K562 (cell line): ENCODE data around the gene LBHD2. TPM values are rescaled to one million over a fixed set of nuclear protein-coding genes. Genes with fewer than 3 reads are reported as not detected.
A peak's percentile ranks its signal among the peaks of the same experiment; 100 is the strongest.

ENCODE experiments used
- ATAC-seq: fragments of 200-7000 bp; cut with Tn5 transposase; 3 replicates; pipeline ENCODE4 v1.9.1; 2020; ENCODE audit warnings: moderate library complexity
- BruUV-seq: library from RNA; stranded (reverse); fragments of 400-500 nt; replicated peaks from 2 replicates; lab custom pipeline; 2021; lab: Mats Ljungman, UMichigan
- CTCF ChIA-PET: fragments of 300-600 bp; formaldehyde crosslinking; extraction: SDS; loops from one replicate; lab custom pipeline; 2021; ENCODE audit warnings: low intra/inter-chr PET ratio; lab: Yijun Ruan, JAX
- POLR2A ChIA-PET: fragments of 300-600, 350-650 bp; sonication (Branson Sonifier 250); formaldehyde crosslinking; extraction: SDS; loops from one replicate; lab custom pipeline; 2021; ENCODE audit warnings: antibody characterized with exemption, inconsistent platforms; lab: Yijun Ruan, JAX
- DNase-seq, 4 experiments: peaks; one replicate each; pipeline versions ENCODE4 v3.0.0 to v3.0.0-alpha.2; 2011 to 2018; ENCODE audit warnings: low spot score in 3 of 4, mixed read lengths in 3 of 4; ENCODE audit errors: extremely low read depth in 1 of 4
- FAIRE-seq: peaks from 2 replicates; lab custom pipeline; 2011; peaks lifted over from hg19 to GRCh38; lab: Jason Lieb, UNC
- H2AFZ ChIP-seq: 2 replicates; pipeline ENCODE4 v1.6.0; 2011; ENCODE audit warnings: low read depth, low read length, control low read depth, inconsistent platforms
- H3K27ac ChIP-seq: fragments of 200-600 bp; 3 replicates; pipeline ENCODE4 v1.8.0; 2011; ENCODE audit warnings: low read depth, mild to moderate bottlenecking, control low read depth, inconsistent platforms, low read length, moderate library complexity, mixed read lengths; ENCODE audit errors: extremely low read depth
- H3K27me3 ChIP-seq, 2 experiments: fragments of 300-600 bp in 1 of 2; 2 replicates in 1 of 2; 3 replicates in 1 of 2; pipeline versions ENCODE4 v1.6.0 to v1.8.0; 2011; ENCODE audit warnings: inconsistent platforms in 2 of 2, low read length in 2 of 2, mild to moderate bottlenecking in 1 of 2, mixed read lengths in 1 of 2, moderate library complexity in 1 of 2; ENCODE audit not compliant: control insufficient read depth in 2 of 2, insufficient read depth in 2 of 2
- H3K36me3 ChIP-seq: fragments of 300-600 bp; 3 replicates; pipeline ENCODE4 v1.8.0; 2011; ENCODE audit warnings: mild to moderate bottlenecking, low read length, inconsistent platforms; ENCODE audit not compliant: control insufficient read depth, insufficient read depth
- H3K4me1 ChIP-seq, 2 experiments: fragments of 200-600 bp in 1 of 2; replicated peaks in 1 of 2; 2 replicates in 1 of 2; 3 replicates in 1 of 2; pipeline versions ENCODE4 v1.5.1 to v1.8.0; 2011; ENCODE audit warnings: inconsistent platforms in 2 of 2, low read length in 2 of 2, mild to moderate bottlenecking in 1 of 2, mixed read lengths in 1 of 2, moderate library complexity in 1 of 2; ENCODE audit not compliant: control insufficient read depth in 2 of 2, insufficient read depth in 2 of 2
- H3K4me2 ChIP-seq: 2 replicates; pipeline ENCODE4 v1.6.1; 2011; ENCODE audit warnings: low read length, control low read depth, inconsistent platforms, mixed read lengths; ENCODE audit not compliant: insufficient read depth
- H3K4me3 ChIP-seq: fragments of 200-600 bp; sonication (generic), shearing (Covaris generic); 2 replicates; pipeline ENCODE4 v1.5.1; 2016; ENCODE audit warnings: control low read depth, inconsistent platforms
- H3K79me2 ChIP-seq: fragments of 200-600 bp; 3 replicates; pipeline ENCODE4 v1.8.0; 2011; ENCODE audit warnings: low read length, inconsistent platforms; ENCODE audit not compliant: control insufficient read depth, insufficient read depth
- H3K9ac ChIP-seq, 2 experiments: 2 replicates each; pipeline versions ENCODE4 v1.6.0 to v1.6.1; 2011; ENCODE audit warnings: low read depth in 2 of 2, low read length in 2 of 2, control low read depth in 1 of 2, inconsistent platforms in 1 of 2, mild to moderate bottlenecking in 1 of 2, mixed read lengths in 1 of 2; ENCODE audit not compliant: insufficient read depth in 1 of 2
- H3K9me1 ChIP-seq: one replicate; pipeline ENCODE4 v1.6.0; 2011; ENCODE audit warnings: inconsistent platforms, mild to moderate bottlenecking, low read length, moderate library complexity; ENCODE audit not compliant: control insufficient read depth, insufficient read depth
- H3K9me3 ChIP-seq: replicated peaks from 2 replicates; pipeline ENCODE4 v1.5.1; 2011; ENCODE audit warnings: low read depth, low read length, inconsistent platforms; ENCODE audit not compliant: control insufficient read depth, insufficient read depth
- H4K20me1 ChIP-seq: replicated peaks from 2 replicates; pipeline ENCODE4 v1.6.1; 2011; ENCODE audit warnings: low read length, inconsistent platforms, mixed read lengths; ENCODE audit not compliant: control insufficient read depth, insufficient read depth
- CEBPG ChIP-seq, 3 experiments: fragments of 200-800 bp in 1 of 3; sonication (Bioruptor generic) in 1 of 3; sonication (generic) in 1 of 3; formaldehyde crosslinking in 1 of 3; IDR thresholded peaks in 2 of 3; conservative IDR thresholded peaks in 1 of 3; 2 replicates each; pipeline versions ENCODE4 v1.6.1 to v1.8.0; 2016 to 2022; ENCODE audit warnings: missing compliant biosample characterization in 2 of 3, missing genetic modification characterization in 2 of 3, mild to moderate bottlenecking in 1 of 3, missing genetic modification reagents in 1 of 3
- CHD1 ChIP-seq: fragments of 200-600 bp; sonication (generic); IDR thresholded peaks from one replicate; pipeline ENCODE4 v1.6.1; 2012; ENCODE audit warnings: mild to moderate bottlenecking, moderate library complexity, low read length, inconsistent platforms
- DACH1 ChIP-seq: fragments of 450-650 bp; IDR thresholded peaks from 2 replicates; pipeline ENCODE4 v1.6.1; 2018; ENCODE audit not compliant: partially characterized antibody
- HNRNPUL1 ChIP-seq: fragments of 200-400 bp; formaldehyde crosslinking; IDR thresholded peaks from 2 replicates; pipeline ENCODE4 v1.6.1; 2017; ENCODE audit warnings: low read length
- NR2C1 ChIP-seq, 2 experiments: fragments of 450-650 bp; IDR thresholded peaks; 2 replicates each; pipeline ENCODE4 v1.6.1; 2017; ENCODE audit warnings: mild to moderate bottlenecking in 2 of 2, antibody characterized with exemption in 1 of 2, inconsistent platforms in 1 of 2, missing compliant biosample characterization in 1 of 2, missing genetic modification characterization in 1 of 2
- SLC30A9 ChIP-seq: fragments of 250-450 bp; sonication (Bioruptor Pico); IDR thresholded peaks from 2 replicates; pipeline ENCODE4 v1.8.0; 2022; ENCODE audit warnings: mild to moderate bottlenecking, moderate library complexity
- SMARCB1 ChIP-seq: IDR thresholded peaks from 2 replicates; pipeline ENCODE4 v1.6.1; 2011; ENCODE audit warnings: improper control_type of control experiment, low read depth; ENCODE audit not compliant: insufficient read length
- WGBS: fragments of 100-300 bp; shearing (Covaris generic); methylation state at CpG from one replicate; pipeline ENCODE4 v1.1.6; 2016; ENCODE audit warnings: low coverage, mixed read lengths; ENCODE audit not compliant: insufficient coverage; ENCODE audit errors: missing lambda C conversion rate; 5-methylcytosine and 5-hydroxymethylcytosine counted together
- in situ Hi-C: fragments of 300-500 bp; cut with MboI; formaldehyde crosslinking; loops from 4 replicates; pipeline ENCODE4 v1.15.0; 2018; ENCODE audit warnings: inconsistent platforms, mixed read lengths
- intact Hi-C: fragments of 100-400 bp; cut with micrococcal nuclease; formaldehyde crosslinking; loops from 2 replicates; pipeline ENCODE4 v1.14.2; 2022
- polyA plus RNA-seq, 8 experiments: library from polyadenylated mRNA; depleted of rRNA in 4 of 8; stranded (reverse) in 5 of 8; unstranded in 3 of 8; fragments of >200 nt; fragmentation: Nextera tagmentation in 2 of 8; fragmentation: Illumina TruSeq in 1 of 8; extraction: Ambion mirVana in 2 of 8; extraction: Trizol in 1 of 8; gene quantifications; 2 replicates each; pipeline versions ENCODE4 v1.2.1 to v1.2.3, GENCODE V29; 2011 to 2014; ENCODE audit warnings: inconsistent platforms in 1 of 8, missing spikeins in 1 of 8
- total RNA-seq, 7 experiments: library from RNA; depleted of rRNA in 6 of 7; stranded (reverse); fragments of >200 nt in 6 of 7; fragmentation: Illumina TruSeq in 2 of 7; extraction: Trizol in 2 of 7; gene quantifications; 2 replicates each; pipeline versions ENCODE4 v1.2.1 to v1.2.3, GENCODE V29; 2011 to 2021; ENCODE audit warnings: low replicate concordance in 1 of 7

The LBHD2 gene
- total and polyA plus RNA-seq, 9 of the 15 experiments (the other 6 are each of a cell fraction or from before 2014, with no cell fraction given), result not detected

- DNase-seq (no peak), ATAC-seq (no peak), FAIRE-seq (no peak)
- H3K4me2 ChIP-seq, result no peak overlapping the region
- WGBS, result 80% methylated on average over 11 of the region's 14 CpGs
- H3K36me3 ChIP-seq, result peaks cover 57% of the 10 kb centered on the region; the same call in 2 of the 3 replicates
- no peak overlapping the region for H2AFZ ChIP-seq
- no TSS peak for BruUV-seq
- no peak overlapping the region for H3K27ac ChIP-seq
- H3K27me3 ChIP-seq, result no peaks in the 10 kb centered on the region
- POLR2A ChIA-PET, result interaction anchor here (0.6 to 3.0 kb wide), 3 partner anchors 9 to 202 kb away, joined by 3 to 15 read pairs (median 5); no protein-coding TSS in a partner anchor
- TF ChIP-seq CHD1, result no peak
- H4K20me1 ChIP-seq, result no peaks in the 10 kb centered on the region
- intact Hi-C loops, result no loop called here
- H3K4me1 ChIP-seq, result peaks cover 14 to 42% of the 10 kb centered on the region in 2 experiments; a peak in 4 of 5 replicates
- no peaks in the 10 kb centered on the region for H3K79me2 ChIP-seq
- H3K4me3 ChIP-seq, result no peak overlapping the region
- H3K9me1 ChIP-seq, result no peaks in the 10 kb centered on the region
- 0 out of 4 replicates have a peak overlapping the region, but pooled peaks of 1 of the 2 experiments have one; percentile 35 for H3K9ac ChIP-seq
- CTCF ChIA-PET, result no interaction called here
- in situ Hi-C loops, result no loop called here
- H3K9me3 ChIP-seq, result no peaks in the 10 kb centered on the region
These were observed 50.9 kb downstream of the LBHD2 start for GRCh38 chr14:103134919-103135318.

GRCh38 chr14:103135333-103136260 lies 51.6 kb downstream of the LBHD2 start:
- FAIRE-seq (no peak), ATAC-seq (no peak), DNase-seq (no peak)
- ChIA-PET POLR2A (interaction anchor here (0.6 to 3.0 kb wide), 3 partner anchors 9 to 202 kb away, joined by 3 to 15 read pairs (median 5); no protein-coding TSS in a partner anchor), CTCF (no interaction called here)
- Histone ChIP-seq H3K36me3 (peaks cover 50% of the 10 kb centered on the region; the same call in 2 of the 3 replicates), H3K27ac (no peak overlapping the region), H2AFZ (no peak overlapping the region), H3K4me2 (no peak overlapping the region), H3K9me1 (no peaks in the 10 kb centered on the region), H3K79me2 (no peaks in the 10 kb centered on the region), H3K9me3 (no peaks in the 10 kb centered on the region), H3K27me3 (no peaks in the 10 kb centered on the region), H4K20me1 (no peaks in the 10 kb centered on the region), H3K4me3 (no peak overlapping the region), H3K4me1 (peaks cover 14 to 42% of the 10 kb centered on the region in 2 experiments; a peak in 4 of 5 replicates), H3K9ac (no peak overlapping the region)
- TF ChIP-seq SLC30A9 (CRISPR knock-in tag) (no peak), SMARCB1 (no peak), DACH1 (no peak), HNRNPUL1 (no peak), NR2C1 (IDR thresholded peaks at IDR 0.05) (no peak), NR2C1 (tag; IDR thresholded peaks at IDR 0.05) (0 out of 2 replicates have a peak, but pooled peaks have one; percentile 15), CEBPG (CRISPR knock-in tag; IDR thresholded peaks at IDR 0.05) (no peak), CEBPG (tag; conservative IDR thresholded peaks at IDR 0.05 in 1 of 2, IDR thresholded peaks at IDR 0.05 in 1 of 2) (no peak)
- 85% methylated on average over 12 of the region's 26 CpGs for WGBS
- in situ Hi-C loops, result no loop called here
- no TSS peak for BruUV-seq
- intact Hi-C loops, result no loop called here
